ENCODE measurements around the gene TBC1D32. TPM values are rescaled to one million over a fixed set of nuclear protein-coding genes. Genes with fewer than 3 reads are reported as not detected.
A peak's percentile ranks its signal among the peaks of the same experiment; 100 is the strongest.

TBC1D32 gene
- total RNA-seq, 1 experiment from 2014 or later: 5.2 TPM

DNA sequence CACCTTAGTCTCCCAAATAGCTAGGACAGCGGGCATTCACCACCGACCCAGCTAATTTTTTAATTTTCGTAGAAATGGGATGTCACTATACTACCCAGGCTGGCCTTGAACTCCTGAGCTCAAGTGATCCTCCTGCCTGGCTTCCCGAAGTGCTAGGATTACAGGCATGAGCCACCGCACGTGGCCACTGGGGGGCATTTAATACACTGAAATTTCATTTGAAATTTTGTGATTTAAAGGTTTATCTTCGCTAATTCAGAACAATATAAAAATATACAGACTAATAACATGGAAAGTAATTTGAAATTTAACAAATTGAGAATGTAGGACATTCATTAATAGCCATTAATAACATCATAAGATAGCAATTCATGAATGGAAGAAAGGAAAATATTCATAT lies 20.5 kb upstream of the TBC1D32 start:
- H3K36me3 Mint-ChIP-seq: no peaks in the 10 kb centered on the region
- H3K27me3 Mint-ChIP-seq (ENCODE audit: low read depth): no peaks in the 10 kb centered on the region
- ATAC-seq (no peak), DNase-seq (ENCODE audit: low spot score) (peak; percentile 32)
- ChIA-PET POLR2A (no interaction called here), CTCF (interaction anchor here (0.6 to 2.3 kb wide), 9 partner anchors 26 to 578 kb away, joined by 3 to 8 read pairs (median 4); no protein-coding TSS in a partner anchor)
- H3K4me3 Mint-ChIP-seq: no peak overlapping the region
- H3K9me3 Mint-ChIP-seq: no peaks in the 10 kb centered on the region
- no peak overlapping the region for H3K27ac Mint-ChIP-seq
- H3K4me1 Mint-ChIP-seq: peaks cover 7% of the 10 kb centered on the region
- TF ChIP-seq ETV6 (CRISPR knock-in tag; IDR thresholded peaks at IDR 0.05) (no peak), ERG (CRISPR knock-in tag; IDR thresholded peaks at IDR 0.05) (no peak), CDX4 (CRISPR knock-in tag; IDR thresholded peaks at IDR 0.05; ENCODE audit: borderline replicate concordance) (no peak), ZNF232 (CRISPR knock-in tag; IDR thresholded peaks at IDR 0.05) (no peak), NR2C2 (CRISPR knock-in tag; IDR thresholded peaks at IDR 0.05) (no peak), ZNF416 (CRISPR knock-in tag; IDR thresholded peaks at IDR 0.05) (no peak), ATF6 (CRISPR knock-in tag; IDR thresholded peaks at IDR 0.05) (no peak), ZBTB21 (CRISPR knock-in tag; IDR thresholded peaks at IDR 0.05; ENCODE audit: borderline replicate concordance) (no peak), ZMAT4 (CRISPR knock-in tag; IDR thresholded peaks at IDR 0.05) (no peak), ZNF219 (CRISPR knock-in tag; IDR thresholded peaks at IDR 0.05; ENCODE audit: borderline replicate concordance) (no peak), NFATC4 (CRISPR knock-in tag; IDR thresholded peaks at IDR 0.05) (no peak)
- TF ChIP-seq, protein P1, sequence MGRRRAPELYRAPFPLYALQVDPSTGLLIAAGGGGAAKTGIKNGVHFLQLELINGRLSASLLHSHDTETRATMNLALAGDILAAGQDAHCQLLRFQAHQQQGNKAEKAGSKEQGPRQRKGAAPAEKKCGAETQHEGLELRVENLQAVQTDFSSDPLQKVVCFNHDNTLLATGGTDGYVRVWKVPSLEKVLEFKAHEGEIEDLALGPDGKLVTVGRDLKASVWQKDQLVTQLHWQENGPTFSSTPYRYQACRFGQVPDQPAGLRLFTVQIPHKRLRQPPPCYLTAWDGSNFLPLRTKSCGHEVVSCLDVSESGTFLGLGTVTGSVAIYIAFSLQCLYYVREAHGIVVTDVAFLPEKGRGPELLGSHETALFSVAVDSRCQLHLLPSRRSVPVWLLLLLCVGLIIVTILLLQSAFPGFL (CRISPR knock-in tag; IDR thresholded peaks at IDR 0.05; ENCODE audit: borderline replicate concordance): no peak
- TF ChIP-seq, protein P2, sequence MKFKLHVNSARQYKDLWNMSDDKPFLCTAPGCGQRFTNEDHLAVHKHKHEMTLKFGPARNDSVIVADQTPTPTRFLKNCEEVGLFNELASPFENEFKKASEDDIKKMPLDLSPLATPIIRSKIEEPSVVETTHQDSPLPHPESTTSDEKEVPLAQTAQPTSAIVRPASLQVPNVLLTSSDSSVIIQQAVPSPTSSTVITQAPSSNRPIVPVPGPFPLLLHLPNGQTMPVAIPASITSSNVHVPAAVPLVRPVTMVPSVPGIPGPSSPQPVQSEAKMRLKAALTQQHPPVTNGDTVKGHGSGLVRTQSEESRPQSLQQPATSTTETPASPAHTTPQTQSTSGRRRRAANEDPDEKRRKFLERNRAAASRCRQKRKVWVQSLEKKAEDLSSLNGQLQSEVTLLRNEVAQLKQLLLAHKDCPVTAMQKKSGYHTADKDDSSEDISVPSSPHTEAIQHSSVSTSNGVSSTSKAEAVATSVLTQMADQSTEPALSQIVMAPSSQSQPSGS (CRISPR knock-in tag; IDR thresholded peaks at IDR 0.05; ENCODE audit: borderline replicate concordance, low read depth): no peak

DNA sequence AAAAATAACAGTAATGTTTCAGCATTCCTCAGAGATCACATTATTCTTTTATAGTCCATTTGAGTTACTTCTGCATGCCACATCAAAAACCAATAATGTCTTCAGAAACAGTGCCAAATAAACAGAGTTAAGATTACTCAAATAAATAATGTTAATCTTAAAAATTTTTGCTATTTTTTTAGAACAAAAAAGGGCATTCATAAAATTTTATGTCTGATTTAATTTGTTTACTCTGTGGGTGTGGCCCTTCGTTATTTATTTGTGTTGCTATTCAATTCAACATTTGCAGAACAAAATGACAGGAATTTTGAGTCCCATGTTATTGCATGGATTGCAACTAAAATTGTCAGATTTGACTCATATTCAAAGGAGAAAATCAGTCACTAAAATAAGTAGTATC lies 18.7 kb upstream of the TBC1D32 start:
- no peaks in the 10 kb centered on the region for H3K9me3 Mint-ChIP-seq
- H3K27ac Mint-ChIP-seq: no peak overlapping the region
- ATAC-seq (no peak), DNase-seq (ENCODE audit: low spot score) (no peak)
- no peaks in the 10 kb centered on the region for H3K27me3 Mint-ChIP-seq (ENCODE audit: low read depth)
- no peaks in the 10 kb centered on the region for H3K36me3 Mint-ChIP-seq
- H3K4me1 Mint-ChIP-seq: peaks cover 7% of the 10 kb centered on the region
- CTCF ChIA-PET: no interaction called here
- no peak overlapping the region for H3K4me3 Mint-ChIP-seq
- POLR2A ChIA-PET: no interaction called here
- TF ChIP-seq KAT7 (CRISPR knock-in tag; IDR thresholded peaks at IDR 0.05; ENCODE audit: borderline replicate concordance) (no peak), EMX1 (CRISPR knock-in tag; IDR thresholded peaks at IDR 0.05) (no peak), ATF6 (CRISPR knock-in tag; IDR thresholded peaks at IDR 0.05) (no peak)

All from WTC11 (cell line).